Astrocyte (in vitro differentiated cells and primary cell): ENCODE measurements around the gene MEGF11. TPM values are rescaled to one million over a fixed set of nuclear protein-coding genes. Genes with fewer than 3 reads are reported as not detected.

Source experiments
- DNase-seq: peaks from one replicate; pipeline ENCODE4 v3.0.0-alpha.2; 2010; ENCODE audit warnings: low read depth
- FAIRE-seq: peaks from 2 replicates; lab custom pipeline; 2011; peaks lifted over from hg19 to GRCh38; lab: Jason Lieb, UNC
- H2AFZ ChIP-seq: 2 replicates; pipeline ENCODE4 v1.6.0; 2012; ENCODE audit warnings: low read depth, low read length, inconsistent platforms
- H3K27ac ChIP-seq: 2 replicates; pipeline ENCODE4 v1.5.1; 2011; ENCODE audit warnings: low read depth, low read length, inconsistent platforms
- H3K27me3 ChIP-seq: 2 replicates; pipeline ENCODE4 v1.6.0; 2011; ENCODE audit warnings: low read length, inconsistent platforms; ENCODE audit not compliant: insufficient read depth
- H3K36me3 ChIP-seq: 2 replicates; pipeline ENCODE4 v1.5.1; 2011; ENCODE audit warnings: low read length, inconsistent platforms; ENCODE audit not compliant: insufficient read depth
- H3K4me1 ChIP-seq: 2 replicates; pipeline ENCODE4 v1.5.1; 2011; ENCODE audit warnings: low read length, inconsistent platforms; ENCODE audit not compliant: insufficient read depth
- H3K4me2 ChIP-seq: 2 replicates; pipeline ENCODE4 v1.6.0; 2012; ENCODE audit warnings: low read length, inconsistent platforms
- H3K4me3 ChIP-seq: 2 replicates; pipeline ENCODE4 v1.5.1; 2011; ENCODE audit warnings: low read depth, mild to moderate bottlenecking, low read length, inconsistent platforms; ENCODE audit not compliant: insufficient read depth
- H3K79me2 ChIP-seq: 2 replicates; pipeline ENCODE4 v1.6.0; 2012; ENCODE audit warnings: mild to moderate bottlenecking, low read length, inconsistent platforms; ENCODE audit not compliant: insufficient read depth
- H3K9ac ChIP-seq: 2 replicates; pipeline ENCODE4 v1.6.0; 2012; ENCODE audit warnings: mild to moderate bottlenecking, low read length, inconsistent platforms
- H3K9me3 ChIP-seq: 2 replicates; pipeline ENCODE4 v1.5.1; 2012; ENCODE audit warnings: low read depth, mild to moderate bottlenecking, low read length, inconsistent platforms; ENCODE audit not compliant: insufficient read depth
- H4K20me1 ChIP-seq: 2 replicates; pipeline ENCODE4 v1.6.0; 2012; ENCODE audit warnings: low read length, inconsistent platforms; ENCODE audit not compliant: insufficient read depth
- H3K27ac Mint-ChIP-seq: one replicate; pipeline ENCODE4 v1.8.0; 2021; ENCODE audit warnings: mild to moderate bottlenecking, mixed read lengths; ENCODE audit not compliant: unreplicated experiment
- H3K27me3 Mint-ChIP-seq: one replicate; pipeline ENCODE4 v1.8.0; 2021; ENCODE audit warnings: low read depth, mixed read lengths; ENCODE audit not compliant: unreplicated experiment
- H3K36me3 Mint-ChIP-seq: one replicate; pipeline ENCODE4 v1.8.0; 2021; ENCODE audit warnings: low read depth, mixed read lengths; ENCODE audit not compliant: unreplicated experiment
- H3K4me1 Mint-ChIP-seq: one replicate; pipeline ENCODE4 v1.8.0; 2021; ENCODE audit warnings: low read depth, mixed read lengths; ENCODE audit not compliant: unreplicated experiment
- H3K4me3 Mint-ChIP-seq: one replicate; pipeline ENCODE4 v1.8.0; 2021; ENCODE audit warnings: mild to moderate bottlenecking, moderate library complexity, mixed read lengths; ENCODE audit not compliant: unreplicated experiment
- H3K9me3 Mint-ChIP-seq: one replicate; pipeline ENCODE4 v1.8.0; 2021; ENCODE audit warnings: mild to moderate bottlenecking, mixed read lengths; ENCODE audit not compliant: unreplicated experiment
- CTCF ChIP-seq: IDR thresholded peaks from 2 replicates; pipeline ENCODE4 v1.5.1; 2011; ENCODE audit warnings: low read depth, mild to moderate bottlenecking, inconsistent platforms, low read length, moderate library complexity; ENCODE audit not compliant: insufficient read depth
- EZH2 ChIP-seq: IDR thresholded peaks from 2 replicates; pipeline ENCODE4 v1.6.1; 2012; ENCODE audit warnings: mild to moderate bottlenecking, low read length, inconsistent platforms; ENCODE audit not compliant: insufficient read depth
- total RNA-seq: library from RNA; stranded (reverse); gene quantifications from 2 replicates; pipeline ENCODE4 v1.2.1, GENCODE V29; 2021

MEGF11 gene
- total RNA-seq, 1 donor from 2014 or later = 0.16 TPM

GRCh38 chr15:66241908-66242285 is 11.7 kb downstream of the MEGF11 start:
- H3K27ac Mint-ChIP-seq = no peak overlapping the region

GRCh38 chr15:66241087-66241907 is 12.3 kb downstream of the MEGF11 start:
- Histone ChIP-seq H3K4me3 (no peak overlapping the region), H3K9me3 (no peaks in the 10 kb centered on the region), H2AFZ (no peak overlapping the region), H3K27me3 (peaks cover 12% of the 10 kb centered on the region), H3K4me1 (no peaks in the 10 kb centered on the region), H3K79me2 (no peaks in the 10 kb centered on the region), H3K4me2 (no peak overlapping the region), H4K20me1 (no peaks in the 10 kb centered on the region), H3K9ac (no peak overlapping the region), H3K27ac (no peak overlapping the region), H3K36me3 (no peaks in the 10 kb centered on the region)
- Mint-ChIP-seq H3K4me3 (no peak overlapping the region), H3K4me1 (no peaks in the 10 kb centered on the region), H3K27me3 (peaks cover 49% of the 10 kb centered on the region), H3K27ac (no peak overlapping the region), H3K9me3 (no peaks in the 10 kb centered on the region), H3K36me3 (no peaks in the 10 kb centered on the region)
- FAIRE-seq (no peak), DNase-seq (no peak)
- TF ChIP-seq CTCF (no peak), EZH2 (no peak)

More at GRCh38 chr15:66241908-66242285, 11.7 kb downstream of the MEGF11 start:
- Mint-ChIP-seq H3K9me3 (no peaks in the 10 kb centered on the region), H3K27me3 (peaks cover 44% of the 10 kb centered on the region), H3K4me1 (no peaks in the 10 kb centered on the region), H3K36me3 (no peaks in the 10 kb centered on the region), H3K4me3 (no peak overlapping the region)
- DNase-seq = no peak
- Histone ChIP-seq H3K27me3 (peaks cover 9% of the 10 kb centered on the region), H3K36me3 (no peaks in the 10 kb centered on the region), H3K4me2 (no peak overlapping the region), H3K9me3 (no peaks in the 10 kb centered on the region), H4K20me1 (no peaks in the 10 kb centered on the region), H3K27ac (no peak overlapping the region), H3K4me3 (no peak overlapping the region), H3K4me1 (no peaks in the 10 kb centered on the region), H3K79me2 (no peaks in the 10 kb centered on the region), H3K9ac (no peak overlapping the region), H2AFZ (no peak overlapping the region)
- no peak for TF ChIP-seq EZH2
- no peak for TF ChIP-seq CTCF
- FAIRE-seq = no peak

GRCh38 chr15:66240240-66240794 is 13.2 kb downstream of the MEGF11 start:
- no peak overlapping the region for H3K27ac Mint-ChIP-seq
- Histone ChIP-seq H3K27ac (no peak overlapping the region), H3K4me1 (no peaks in the 10 kb centered on the region), H3K36me3 (no peaks in the 10 kb centered on the region), H4K20me1 (no peaks in the 10 kb centered on the region), H3K27me3 (peaks cover 17% of the 10 kb centered on the region), H3K9me3 (no peaks in the 10 kb centered on the region), H3K79me2 (no peaks in the 10 kb centered on the region), H3K4me2 (no peak overlapping the region), H3K4me3 (no peak overlapping the region), H3K9ac (no peak overlapping the region), H2AFZ (no peak overlapping the region)
- H3K36me3 Mint-ChIP-seq = no peaks in the 10 kb centered on the region
- TF ChIP-seq CTCF = no peak
- no peak for TF ChIP-seq EZH2
- H3K9me3 Mint-ChIP-seq = no peaks in the 10 kb centered on the region
- H3K4me3 Mint-ChIP-seq = no peak overlapping the region
- DNase-seq (no peak), FAIRE-seq (no peak)
- peaks cover 53% of the 10 kb centered on the region for H3K27me3 Mint-ChIP-seq
- no peaks in the 10 kb centered on the region for H3K4me1 Mint-ChIP-seq
